Osteoblast (primary cell): ENCODE results near the gene ITGB8. TPM values are rescaled to one million over a fixed set of nuclear protein-coding genes. Genes with fewer than 3 reads are reported as not detected.

Source experiments
- DNase-seq: peaks from one replicate; pipeline ENCODE4 v3.0.0; 2011; ENCODE audit warnings: low spot score, mixed read lengths; ENCODE audit not compliant: insufficient read length; ENCODE audit errors: missing footprints
- H2AFZ ChIP-seq: 2 replicates; pipeline ENCODE4 v1.6.0; 2011; ENCODE audit warnings: mild to moderate bottlenecking, low read length
- H3K27ac ChIP-seq: 2 replicates; pipeline ENCODE4 v1.5.1; 2011; ENCODE audit warnings: mild to moderate bottlenecking, low read depth, low read length, moderate library complexity
- H3K27me3 ChIP-seq: 2 replicates; pipeline ENCODE4 v1.6.0; 2012; ENCODE audit warnings: mild to moderate bottlenecking, control low read depth, inconsistent platforms, low read length, moderate library complexity; ENCODE audit not compliant: insufficient read depth
- H3K36me3 ChIP-seq: 2 replicates; pipeline ENCODE4 v1.5.1; 2011; ENCODE audit warnings: mild to moderate bottlenecking, low read length, control low read depth, moderate library complexity; ENCODE audit not compliant: insufficient read depth
- H3K4me1 ChIP-seq: 2 replicates; pipeline ENCODE4 v1.5.1; 2011; ENCODE audit warnings: mild to moderate bottlenecking, low read length, control low read depth, moderate library complexity; ENCODE audit not compliant: insufficient read depth
- H3K4me2 ChIP-seq: 2 replicates; pipeline ENCODE4 v1.6.0; 2011; ENCODE audit warnings: mild to moderate bottlenecking, low read length; ENCODE audit not compliant: insufficient read depth
- H3K4me3 ChIP-seq: fragments of 200-600 bp; sonication (generic); 3 replicates; pipeline ENCODE4 v1.5.1; 2012; ENCODE audit warnings: mild to moderate bottlenecking, low read length, inconsistent platforms; ENCODE audit not compliant: insufficient read depth
- H3K79me2 ChIP-seq: 2 replicates; pipeline ENCODE4 v1.6.0; 2012; ENCODE audit warnings: mild to moderate bottlenecking, low read length, control low read depth, inconsistent platforms; ENCODE audit not compliant: insufficient read depth
- H3K9me3 ChIP-seq: 2 replicates; pipeline ENCODE4 v1.5.1; 2011; ENCODE audit warnings: low read depth, low read length, control low read depth
- H4K20me1 ChIP-seq: 2 replicates; pipeline ENCODE4 v1.6.0; 2012; ENCODE audit warnings: mild to moderate bottlenecking, low read length, control low read depth; ENCODE audit not compliant: insufficient read depth
- CTCF ChIP-seq: IDR thresholded peaks from 2 replicates; pipeline ENCODE4 v1.5.1; 2011; ENCODE audit warnings: mild to moderate bottlenecking, low read depth, low read length, moderate library complexity; ENCODE audit errors: extremely low read depth
- total RNA-seq: library from RNA; depleted of rRNA; stranded (reverse); fragments of >200 nt; gene quantifications from 2 replicates; pipeline ENCODE4 v1.2.3, GENCODE V29; 2012

Gene ITGB8
- total RNA-seq, 1 donor: 35.1 TPM

GRCh38 chr7:20293336-20293735 lies 37.4 kb upstream of the ITGB8 start:
- DNase-seq: no peak
- no peaks in the 10 kb centered on the region for H3K27me3 ChIP-seq
- H3K79me2 ChIP-seq: no peaks in the 10 kb centered on the region
- no peaks in the 10 kb centered on the region for H3K36me3 ChIP-seq
- H3K4me3 ChIP-seq: no peak overlapping the region
- H4K20me1 ChIP-seq: no peaks in the 10 kb centered on the region
- H3K9me3 ChIP-seq: no peaks in the 10 kb centered on the region
- H3K4me1 ChIP-seq: no peaks in the 10 kb centered on the region
- no peak for TF ChIP-seq CTCF
- H2AFZ ChIP-seq: no peak overlapping the region
- no peak overlapping the region for H3K27ac ChIP-seq
- H3K4me2 ChIP-seq: no peak overlapping the region

GRCh38 chr7:20296444-20296843 lies 34.3 kb upstream of the ITGB8 start:
- H2AFZ ChIP-seq: no peak overlapping the region
- H3K9me3 ChIP-seq: no peaks in the 10 kb centered on the region

GRCh38 chr7:20296901-20297300 lies 33.8 kb upstream of the ITGB8 start:
- DNase-seq: no peak

More at GRCh38 chr7:20296444-20296843, 34.3 kb upstream of the ITGB8 start:
- no peak for DNase-seq
- no peaks in the 10 kb centered on the region for H4K20me1 ChIP-seq
- no peaks in the 10 kb centered on the region for H3K27me3 ChIP-seq
- H3K4me2 ChIP-seq: no peak overlapping the region
- no peaks in the 10 kb centered on the region for H3K36me3 ChIP-seq
- no peak overlapping the region for H3K27ac ChIP-seq
- TF ChIP-seq CTCF: no peak
- H3K4me3 ChIP-seq: no peak overlapping the region
- no peaks in the 10 kb centered on the region for H3K79me2 ChIP-seq
- H3K4me1 ChIP-seq: peaks cover 5% of the 10 kb centered on the region

GRCh38 chr7:20298486-20298901 lies 32.2 kb upstream of the ITGB8 start:
- Histone ChIP-seq H3K4me1 (peaks cover 8% of the 10 kb centered on the region), H3K4me2 (no peak overlapping the region), H3K4me3 (no peak overlapping the region), H4K20me1 (no peaks in the 10 kb centered on the region), H3K79me2 (no peaks in the 10 kb centered on the region), H3K9me3 (no peaks in the 10 kb centered on the region), H3K36me3 (no peaks in the 10 kb centered on the region), H3K27ac (no peak overlapping the region), H3K27me3 (no peaks in the 10 kb centered on the region), H2AFZ (no peak overlapping the region)
- no peak for DNase-seq
- no peak for TF ChIP-seq CTCF

More at GRCh38 chr7:20296901-20297300, 33.8 kb upstream of the ITGB8 start:
- Histone ChIP-seq H2AFZ (no peak overlapping the region), H3K36me3 (no peaks in the 10 kb centered on the region), H3K4me1 (peaks cover 8% of the 10 kb centered on the region), H3K79me2 (no peaks in the 10 kb centered on the region), H3K27me3 (no peaks in the 10 kb centered on the region), H3K4me2 (no peak overlapping the region), H4K20me1 (no peaks in the 10 kb centered on the region), H3K27ac (no peak overlapping the region), H3K4me3 (no peak overlapping the region), H3K9me3 (no peaks in the 10 kb centered on the region)
- TF ChIP-seq CTCF: no peak
